PC-9 (cell line): ENCODE data around the gene LRCOL1.

Experiments used
- EZH2 ChIP-seq: fragments of 200-600 bp; sonication (generic); IDR thresholded peaks from 2 replicates; pipeline ENCODE4 v1.8.0; 2017; ENCODE audit warnings: antibody characterized with exemption, low read depth
- TF ChIP-seq, protein P1 (sequence below): fragments of 200-600 bp; sonication (generic); conservative IDR thresholded peaks from 2 replicates; pipeline ENCODE4 v1.6.1; 2017; ENCODE audit warnings: mixed run types, antibody characterized with exemption, mild to moderate bottlenecking, moderate library complexity

DNA sequence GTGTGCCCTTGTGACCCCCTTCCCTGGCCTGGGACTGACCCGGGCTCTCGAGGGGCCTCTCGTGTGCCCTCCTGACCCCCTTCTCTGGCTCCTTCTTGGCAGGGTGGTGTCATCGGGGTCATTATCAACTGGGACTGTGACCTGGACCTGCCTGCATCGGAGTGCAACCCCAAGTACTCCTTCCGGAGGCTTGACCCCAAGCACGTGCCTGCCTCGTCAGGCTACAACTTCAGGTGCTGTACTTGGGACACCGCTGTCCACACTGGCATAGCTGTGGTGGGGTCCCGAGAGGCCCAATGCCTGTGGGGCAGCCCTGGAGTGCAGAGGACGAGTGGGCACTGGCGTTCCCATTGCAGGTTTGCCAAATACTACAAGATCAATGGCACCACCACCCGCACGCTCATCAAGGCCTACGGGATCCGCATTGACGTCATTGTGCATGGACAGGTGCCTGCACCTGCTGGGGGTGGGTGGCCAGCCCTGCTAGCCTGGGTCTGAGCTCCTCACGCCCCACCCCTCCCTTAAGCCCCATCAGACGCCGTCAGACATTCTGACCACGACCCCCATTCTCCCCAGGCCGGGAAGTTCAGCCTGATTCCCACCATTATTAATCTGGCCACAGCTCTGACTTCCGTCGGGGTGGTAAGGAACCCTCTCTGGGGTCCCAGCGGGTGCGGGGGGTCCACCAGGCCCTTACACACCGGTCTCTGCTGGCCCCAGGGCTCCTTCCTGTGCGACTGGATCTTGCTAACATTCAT, 10.7 kb upstream of the LRCOL1 start:
- TF ChIP-seq, protein P1, sequence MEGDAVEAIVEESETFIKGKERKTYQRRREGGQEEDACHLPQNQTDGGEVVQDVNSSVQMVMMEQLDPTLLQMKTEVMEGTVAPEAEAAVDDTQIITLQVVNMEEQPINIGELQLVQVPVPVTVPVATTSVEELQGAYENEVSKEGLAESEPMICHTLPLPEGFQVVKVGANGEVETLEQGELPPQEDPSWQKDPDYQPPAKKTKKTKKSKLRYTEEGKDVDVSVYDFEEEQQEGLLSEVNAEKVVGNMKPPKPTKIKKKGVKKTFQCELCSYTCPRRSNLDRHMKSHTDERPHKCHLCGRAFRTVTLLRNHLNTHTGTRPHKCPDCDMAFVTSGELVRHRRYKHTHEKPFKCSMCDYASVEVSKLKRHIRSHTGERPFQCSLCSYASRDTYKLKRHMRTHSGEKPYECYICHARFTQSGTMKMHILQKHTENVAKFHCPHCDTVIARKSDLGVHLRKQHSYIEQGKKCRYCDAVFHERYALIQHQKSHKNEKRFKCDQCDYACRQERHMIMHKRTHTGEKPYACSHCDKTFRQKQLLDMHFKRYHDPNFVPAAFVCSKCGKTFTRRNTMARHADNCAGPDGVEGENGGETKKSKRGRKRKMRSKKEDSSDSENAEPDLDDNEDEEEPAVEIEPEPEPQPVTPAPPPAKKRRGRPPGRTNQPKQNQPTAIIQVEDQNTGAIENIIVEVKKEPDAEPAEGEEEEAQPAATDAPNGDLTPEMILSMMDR: no peak
- no peak for TF ChIP-seq EZH2
